ENCODE results near the gene POU2AF3. TPM values are rescaled to one million over a fixed set of nuclear protein-coding genes. Genes with fewer than 3 reads are reported as not detected.

POU2AF3 gene
- total RNA-seq, 4 donors from 2014 or later: 0.22 to 0.58 (median 0.46) TPM; not detected in 1

- Histone ChIP-seq H3K4me3 (no peak overlapping the region), H3K4me1 (no peaks in the 10 kb centered on the region), H3K27ac (no peak overlapping the region), H3K9me3 (no peaks in the 10 kb centered on the region), H3K36me3 (no peaks in the 10 kb centered on the region), H3K27me3 (no peaks in the 10 kb centered on the region)
- intact Hi-C loops (cut with DNase I; ENCODE audit: low total_unique reads) (no loop called here), in situ Hi-C loops (cut with MboI; ENCODE audit: low sequenced_read_pairs in 4 of 4) (no loop called here)
- ATAC-seq (no peak), DNase-seq (no peak)
- no peak for TF ChIP-seq CTCF (IDR thresholded peaks at IDR 0.05 in 4 of 5, conservative IDR thresholded peaks at IDR 0.05 in 1 of 5)
- no peak for TF ChIP-seq POLR2A (IDR thresholded peaks at IDR 0.05)
These were observed 29.0 kb upstream of the POU2AF3 start for GRCh38 chr11:111269146-111269868.

- DNase-seq: no peak
- no peaks in the 10 kb centered on the region for H3K9me3 ChIP-seq
- no peak overlapping the region for H3K27ac ChIP-seq
- H3K27me3 ChIP-seq: no peaks in the 10 kb centered on the region
- no peak overlapping the region for H3K4me3 ChIP-seq
- in situ Hi-C loops (cut with MboI; ENCODE audit: low sequenced_read_pairs in 4 of 4): no loop called here
- TF ChIP-seq POLR2A (IDR thresholded peaks at IDR 0.05) (no peak), CTCF (IDR thresholded peaks at IDR 0.05 in 4 of 5, conservative IDR thresholded peaks at IDR 0.05 in 1 of 5) (no peak)
- no peaks in the 10 kb centered on the region for H3K4me1 ChIP-seq
- intact Hi-C loops (cut with DNase I; ENCODE audit: low total_unique reads): no loop called here
- no peaks in the 10 kb centered on the region for H3K36me3 ChIP-seq
- no peak for ATAC-seq
These were observed 25.9 kb upstream of the POU2AF3 start for GRCh38 chr11:111272420-111272819.

GRCh38 chr11:111282562-111283075, 15.7 kb upstream of the POU2AF3 start:
- in situ Hi-C loops (cut with MboI; ENCODE audit: low sequenced_read_pairs in 4 of 4): loop anchor here (5.0 kb wide), 4 partner anchors 140 to 165 kb away; no protein-coding TSS in a partner anchor
- no peak for ATAC-seq
- intact Hi-C loops (cut with DNase I; ENCODE audit: low total_unique reads): loop anchor here (1.0 kb wide), 2 partner anchors 141 to 164 kb away; no protein-coding TSS in a partner anchor
- no peaks in the 10 kb centered on the region for H3K36me3 ChIP-seq
- no peaks in the 10 kb centered on the region for H3K9me3 ChIP-seq
- no peak overlapping the region for H3K4me3 ChIP-seq
- H3K27me3 ChIP-seq: no peaks in the 10 kb centered on the region
- DNase-seq: no peak
- H3K27ac ChIP-seq: no peak overlapping the region
- H3K4me1 ChIP-seq: peaks cover 4 to 5% of the 10 kb centered on the region in 2 donors
- TF ChIP-seq POLR2A (IDR thresholded peaks at IDR 0.05) (no peak), CTCF (IDR thresholded peaks at IDR 0.05 in 4 of 5, conservative IDR thresholded peaks at IDR 0.05 in 1 of 5) (no peak)

GRCh38 chr11:111283945-111284481, 14.3 kb upstream of the POU2AF3 start:
- peak overlapping the region in 2 of 4 donors; percentile 9 to 13 for H3K4me3 ChIP-seq
- in situ Hi-C loops (cut with MboI; ENCODE audit: low sequenced_read_pairs in 4 of 4) (loop anchor here (5.0 kb wide), 4 partner anchors 138 to 163 kb away; no protein-coding TSS in a partner anchor), intact Hi-C loops (cut with DNase I; ENCODE audit: low total_unique reads) (loop anchor here (1.0 kb wide), 2 partner anchors 139 to 162 kb away; no protein-coding TSS in a partner anchor)
- ATAC-seq: peak; percentile 74 to 88
- DNase-seq: peak; percentile 54 to 57
- peaks cover 4 to 5% of the 10 kb centered on the region in 2 donors for H3K4me1 ChIP-seq
- peak overlapping the region; percentile 48 to 62 (median 56) for H3K27ac ChIP-seq
- H3K36me3 ChIP-seq: no peaks in the 10 kb centered on the region
- H3K27me3 ChIP-seq: no peaks in the 10 kb centered on the region
- no peak for TF ChIP-seq POLR2A (IDR thresholded peaks at IDR 0.05)
- TF ChIP-seq CTCF (IDR thresholded peaks at IDR 0.05 in 4 of 5, conservative IDR thresholded peaks at IDR 0.05 in 1 of 5): no peak
- H3K9me3 ChIP-seq: no peaks in the 10 kb centered on the region

Data from gastrocnemius medialis (tissue), 4 donors.